H9 (cell line): ENCODE measurements around the gene CNNM1. TPM values are rescaled to one million over a fixed set of nuclear protein-coding genes. Genes with fewer than 3 reads are reported as not detected.

Experiments
- DNase-seq: peaks from one replicate; pipeline ENCODE4 v3.0.0-alpha.2; 2017
- H2AFZ ChIP-seq: one replicate; pipeline ENCODE4 v1.6.1; 2013; ENCODE audit warnings: mild to moderate bottlenecking, low read length, control low read depth, moderate library complexity
- H2AK5ac ChIP-seq: 2 replicates; pipeline ENCODE4 v1.6.1; 2013; ENCODE audit warnings: low read length, control low read depth, mixed read lengths; ENCODE audit not compliant: insufficient read length
- H2BK120ac ChIP-seq: one replicate; pipeline ENCODE4 v1.6.1; 2013; ENCODE audit warnings: low read depth, mild to moderate bottlenecking, low read length, control low read depth, inconsistent platforms; ENCODE audit not compliant: poor library complexity, severe bottlenecking
- H2BK12ac ChIP-seq: 2 replicates; pipeline ENCODE4 v1.6.1; 2013; ENCODE audit warnings: low read length, control low read depth, mixed read lengths, low read depth; ENCODE audit not compliant: insufficient read length
- H2BK15ac ChIP-seq: 2 replicates; pipeline ENCODE4 v1.6.1; 2013; ENCODE audit warnings: low read depth, low read length, control low read depth
- H2BK20ac ChIP-seq: one replicate; pipeline ENCODE4 v1.6.1; 2013; ENCODE audit warnings: low read depth, mild to moderate bottlenecking, low read length, control low read depth, inconsistent platforms; ENCODE audit not compliant: poor library complexity, severe bottlenecking
- H2BK5ac ChIP-seq: 2 replicates; pipeline ENCODE4 v1.6.1; 2013; ENCODE audit warnings: low read length, control low read depth, mixed read lengths; ENCODE audit not compliant: insufficient read length
- H3K14ac ChIP-seq: 2 replicates; pipeline ENCODE4 v1.6.1; 2013; ENCODE audit warnings: low read length, control low read depth; ENCODE audit not compliant: insufficient read depth
- H3K18ac ChIP-seq: 2 replicates; pipeline ENCODE4 v1.6.1; 2013; ENCODE audit warnings: low read depth, mild to moderate bottlenecking, mixed read lengths, low read length, control low read depth; ENCODE audit not compliant: insufficient read length
- H3K23ac ChIP-seq: 2 replicates; pipeline ENCODE4 v1.6.1; 2013; ENCODE audit warnings: low read length, control low read depth, mixed read lengths, low read depth; ENCODE audit not compliant: insufficient read length
- H3K23me2 ChIP-seq: 2 replicates; pipeline ENCODE4 v1.6.1; 2013; ENCODE audit warnings: low read depth, mild to moderate bottlenecking, mixed read lengths, low read length, control low read depth; ENCODE audit not compliant: insufficient read length, poor library complexity, severe bottlenecking
- H3K27ac ChIP-seq: 2 replicates; pipeline ENCODE4 v1.5.1; 2013; ENCODE audit warnings: low read length, control low read depth, mixed read lengths, low read depth; ENCODE audit not compliant: insufficient read length
- H3K27me3 ChIP-seq: 2 replicates; pipeline ENCODE4 v1.6.1; 2013; ENCODE audit warnings: low read length, control low read depth, inconsistent platforms; ENCODE audit not compliant: insufficient read depth
- H3K4ac ChIP-seq: 2 replicates; pipeline ENCODE4 v1.6.1; 2013; ENCODE audit warnings: low read depth, mild to moderate bottlenecking, control low read depth, inconsistent platforms, low read length, moderate library complexity
- H3K4me1 ChIP-seq: 2 replicates; pipeline ENCODE4 v1.6.1; 2013; ENCODE audit warnings: low read length, control low read depth, inconsistent platforms; ENCODE audit not compliant: insufficient read depth
- H3K4me2 ChIP-seq: 2 replicates; pipeline ENCODE4 v1.6.1; 2013; ENCODE audit warnings: low read length, control low read depth, mixed read lengths; ENCODE audit not compliant: insufficient read length, insufficient read depth
- H3K56ac ChIP-seq: 2 replicates; pipeline ENCODE4 v1.6.1; 2013; ENCODE audit warnings: low read depth, mild to moderate bottlenecking, mixed read lengths, low read length, control low read depth; ENCODE audit not compliant: insufficient read length
- H3K79me1 ChIP-seq: 2 replicates; pipeline ENCODE4 v1.6.1; 2013; ENCODE audit warnings: low read depth, mild to moderate bottlenecking, moderate library complexity, low read length, control low read depth, inconsistent platforms; ENCODE audit not compliant: insufficient read depth, poor library complexity, severe bottlenecking
- H3K79me2 ChIP-seq: 2 replicates; pipeline ENCODE4 v1.6.1; 2013; ENCODE audit warnings: low read length, control low read depth, inconsistent platforms; ENCODE audit not compliant: insufficient read depth
- H3K9ac ChIP-seq: 2 replicates; pipeline ENCODE4 v1.6.1; 2013; ENCODE audit warnings: low read length, control low read depth, mixed read lengths; ENCODE audit not compliant: insufficient read length; ENCODE audit errors: extremely low read depth
- H3K9me3 ChIP-seq: one replicate; pipeline ENCODE4 v1.6.1; 2013; ENCODE audit warnings: low read depth, low read length, inconsistent platforms; ENCODE audit not compliant: control insufficient read depth
- H3T11ph ChIP-seq: one replicate; pipeline ENCODE4 v1.6.1; 2013; ENCODE audit warnings: mild to moderate bottlenecking, low read length, control low read depth, inconsistent platforms
- H4K20me1 ChIP-seq: one replicate; pipeline ENCODE4 v1.6.1; 2013; ENCODE audit not compliant: control insufficient read depth, insufficient read length, insufficient read depth
- H4K5ac ChIP-seq: 2 replicates; pipeline ENCODE4 v1.6.1; 2013; ENCODE audit warnings: low read depth, mild to moderate bottlenecking, mixed read lengths, low read length, control low read depth; ENCODE audit not compliant: insufficient read length
- H4K8ac ChIP-seq: replicated peaks from 2 replicates; pipeline ENCODE4 v1.6.1; 2013; ENCODE audit warnings: low read length, control low read depth, mixed read lengths, low read depth; ENCODE audit not compliant: insufficient read length
- H4K91ac ChIP-seq: 2 replicates; pipeline ENCODE4 v1.6.1; 2013; ENCODE audit warnings: low read depth, mild to moderate bottlenecking, moderate library complexity, mixed read lengths, low read length, control low read depth; ENCODE audit not compliant: insufficient read length
- H3K27ac Mint-ChIP-seq, 3 experiments: 2 replicates in 2 of 3; 3 replicates in 1 of 3; pipeline ENCODE4 v1.8.0; 2020 to 2021; ENCODE audit warnings: mixed read lengths in 3 of 3, mild to moderate bottlenecking in 1 of 3, moderate library complexity in 1 of 3
- H3K27me3 Mint-ChIP-seq: 2 replicates; pipeline ENCODE4 v1.8.0; 2021; ENCODE audit warnings: low read depth, mild to moderate bottlenecking, moderate library complexity, mixed read lengths
- H3K36me3 Mint-ChIP-seq, 3 experiments: 2 replicates in 2 of 3; 3 replicates in 1 of 3; pipeline ENCODE4 v1.8.0; 2020 to 2021; ENCODE audit warnings: low read depth in 3 of 3, mixed read lengths in 3 of 3; ENCODE audit not compliant: insufficient read depth in 1 of 3
- H3K4me1 Mint-ChIP-seq, 2 experiments: 2 replicates each; pipeline ENCODE4 v1.8.0; 2020; ENCODE audit warnings: mixed read lengths in 2 of 2
- H3K4me3 Mint-ChIP-seq, 2 experiments: 2 replicates in 1 of 2; 3 replicates in 1 of 2; pipeline ENCODE4 v1.8.0; 2020 to 2021; ENCODE audit warnings: mild to moderate bottlenecking in 2 of 2, mixed read lengths in 2 of 2, moderate library complexity in 1 of 2
- H3K9me3 Mint-ChIP-seq, 2 experiments: 2 replicates in 1 of 2; 3 replicates in 1 of 2; pipeline ENCODE4 v1.8.0; 2020; ENCODE audit warnings: mild to moderate bottlenecking in 2 of 2, mixed read lengths in 2 of 2, moderate library complexity in 1 of 2
- CTCF ChIP-seq: fragments of 200-600 bp; sonication (generic); conservative IDR thresholded peaks from 3 replicates; pipeline ENCODE4 v1.8.0; 2021; ENCODE audit warnings: antibody characterized with exemption, mild to moderate bottlenecking
- WGBS: extraction: QIAGEN DNeasy Blood & Tissue Kit; methylation state at CpG from one replicate; pipeline ENCODE4 v1.1.7; 2013; ENCODE audit warnings: missing lambda C conversion rate, low lambda C conversion rate, mixed read lengths; ENCODE audit not compliant: insufficient read length; ENCODE audit errors: extremely low coverage; 5-methylcytosine and 5-hydroxymethylcytosine counted together
- total RNA-seq: library from RNA; stranded (reverse); gene quantifications from 2 replicates; pipeline ENCODE4 v1.2.1, GENCODE V29; 2021

CNNM1 gene
- total RNA-seq, 1 experiment from 2014 or later: 0.35 TPM

DNA sequence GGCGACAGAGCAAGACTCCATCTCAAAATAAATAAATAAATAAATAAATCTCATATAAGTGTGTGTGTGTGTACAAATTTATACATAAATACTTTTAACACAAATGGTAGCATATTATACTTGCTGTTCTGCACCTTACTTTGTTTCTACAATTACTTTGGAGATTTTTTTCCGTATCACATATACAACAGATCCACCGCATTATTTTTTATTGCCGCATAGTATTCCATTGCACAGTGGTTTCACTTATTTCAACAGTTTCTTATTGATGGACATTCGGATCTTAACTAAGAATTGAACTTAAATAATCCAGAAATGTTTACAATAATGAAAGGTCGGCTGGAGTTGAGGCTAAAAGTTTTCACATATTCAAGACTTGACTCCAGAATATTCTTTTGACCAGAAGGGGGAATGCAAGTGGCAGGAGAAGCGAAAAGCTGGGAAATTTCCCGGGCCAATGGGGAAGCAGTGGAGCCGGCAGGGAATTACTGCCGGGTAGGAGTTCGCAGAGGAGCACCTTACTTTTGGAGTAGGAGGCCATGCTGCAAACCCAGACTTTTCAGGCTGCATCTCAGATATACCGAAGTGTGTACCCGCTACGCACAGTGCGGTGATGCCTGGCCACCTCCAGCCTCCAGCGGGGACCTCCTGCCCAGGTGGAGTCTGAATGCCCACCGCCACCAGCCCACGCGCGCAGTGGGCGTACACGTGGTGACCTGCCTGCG, 415 bp upstream of the CNNM1 start:
- Histone ChIP-seq H2BK12ac (no peak overlapping the region), H3K79me1 (no peaks in the 10 kb centered on the region), H2BK20ac (no peak overlapping the region), H3K9me3 (no peaks in the 10 kb centered on the region), H2BK15ac (no peak overlapping the region), H2AK5ac (no peak overlapping the region), H3K23me2 (peaks cover 15% of the 10 kb centered on the region), H3K79me2 (no peaks in the 10 kb centered on the region), H4K8ac (no peak overlapping the region), H3K4me1 (no peaks in the 10 kb centered on the region), H4K5ac (no peak overlapping the region), H2AFZ (no peak overlapping the region), H4K91ac (no peak overlapping the region), H4K20me1 (no peaks in the 10 kb centered on the region), H2BK5ac (no peak overlapping the region), H3K14ac (peak overlapping the region; percentile 2; the same call in 1 of the 2 replicates), H3K27me3 (peaks cover 29% of the 10 kb centered on the region; the same call in 1 of the 2 replicates), H2BK120ac (no peak overlapping the region), H3K18ac (no peak overlapping the region), H3K23ac (no peak overlapping the region), H3K9ac (no peak overlapping the region), H3K4me2 (peak overlapping the region; percentile 58), H3K56ac (no peak overlapping the region), H3K27ac (no peak overlapping the region), H3K4ac (no peak overlapping the region), H3T11ph (no peak overlapping the region)
- WGBS: no CpG with 5 or more reads among the region's 23 CpGs
- H3K9me3 Mint-ChIP-seq: peaks cover 0 to 3% of the 10 kb centered on the region in 2 experiments; a peak in 1 of 5 replicates
- no peak for DNase-seq
- H3K27me3 Mint-ChIP-seq: peaks cover 67% of the 10 kb centered on the region
- H3K4me1 Mint-ChIP-seq: peaks cover 0 to 11% of the 10 kb centered on the region in 2 experiments; a peak in 2 of 4 replicates
- no peaks in the 10 kb centered on the region; a peak in 1 of 7 replicates for H3K36me3 Mint-ChIP-seq
- peak overlapping the region; percentile 51 to 73 for H3K4me3 Mint-ChIP-seq
- no peak overlapping the region for H3K27ac Mint-ChIP-seq
- no peak for TF ChIP-seq CTCF
